ENCODE data around the gene PPP5C.
"Not testable (repeated sequence)": the region's sequence is repeated elsewhere in the genome, so short reads cannot be mapped to it uniquely, and the experiment has no call there.

PPP5C gene

GRCh38 chr19:46411088-46411924, 64.4 kb downstream of the PPP5C start:
- Histone ChIP-seq H3K36me3 (ENCODE audit: insufficient read depth, low read length) (0 out of 2 replicates have a peak, but pooled peaks cover 2% of the 10 kb centered on the region), H3K9ac (ENCODE audit: low read depth, low read length) (peak overlapping the region; percentile 67; the same call in 1 of the 2 replicates), H3K9me3 (ENCODE audit: control insufficient read depth, insufficient read depth, low read length) (no peaks in the 10 kb centered on the region), H3K4me1 (ENCODE audit: insufficient read depth, low read length) (peaks cover 17% of the 10 kb centered on the region)

- H3K9me3 ChIP-seq (ENCODE audit: control insufficient read depth, insufficient read depth, low read length), result no peaks in the 10 kb centered on the region
- H3K9ac ChIP-seq (ENCODE audit: low read depth, low read length), result peak overlapping the region; percentile 67
- 0 out of 2 replicates have a peak, but pooled peaks cover 2% of the 10 kb centered on the region for H3K36me3 ChIP-seq (ENCODE audit: insufficient read depth, low read length)
- H3K4me1 ChIP-seq (ENCODE audit: insufficient read depth, low read length), result peaks cover 13% of the 10 kb centered on the region
Measured at GRCh38 chr19:46411925-46412649, 65.2 kb downstream of the PPP5C start.

GRCh38 chr19:46412650-46413261, 65.9 kb downstream of the PPP5C start:
- Histone ChIP-seq H3K4me1 (ENCODE audit: insufficient read depth, low read length) (peaks cover 6% of the 10 kb centered on the region), H3K36me3 (ENCODE audit: insufficient read depth, low read length) (0 out of 2 replicates have a peak, but pooled peaks cover 2% of the 10 kb centered on the region), H3K9me3 (ENCODE audit: control insufficient read depth, insufficient read depth, low read length) (no peaks in the 10 kb centered on the region), H3K9ac (ENCODE audit: low read depth, low read length) (peak overlapping the region; percentile 67)

GRCh38 chr19:46413262-46414031, 66.6 kb downstream of the PPP5C start, which contains the start of gene CCDC8:
Gene CCDC8 (minus strand): TSS chr19:46413564. CDS start chr19:46412810, 754 bp downstream.
- H3K36me3 ChIP-seq (ENCODE audit: insufficient read depth, low read length), result 0 out of 2 replicates have a peak, but pooled peaks cover 2% of the 10 kb centered on the region
- H3K4me1 ChIP-seq (ENCODE audit: insufficient read depth, low read length), result peaks cover 3% of the 10 kb centered on the region; the same call in 1 of the 2 replicates
- no peaks in the 10 kb centered on the region for H3K9me3 ChIP-seq (ENCODE audit: control insufficient read depth, insufficient read depth, low read length)
- peak within 1 kb of the TSS; percentile 67 for H3K9ac ChIP-seq (ENCODE audit: low read depth, low read length)

- H3K9ac ChIP-seq (ENCODE audit: low read depth, low read length); H3K9me3 ChIP-seq (ENCODE audit: control insufficient read depth, insufficient read depth, low read length); H3K4me1 ChIP-seq (ENCODE audit: insufficient read depth, low read length); H3K36me3 ChIP-seq (ENCODE audit: insufficient read depth, low read length): not testable (repeated sequence)
Measured at GRCh38 chr19:46414899-46415298, 68.0 kb downstream of the PPP5C start.

- not testable (repeated sequence) for H3K36me3 ChIP-seq (ENCODE audit: insufficient read depth, low read length); H3K4me1 ChIP-seq (ENCODE audit: insufficient read depth, low read length); H3K9me3 ChIP-seq (ENCODE audit: control insufficient read depth, insufficient read depth, low read length)
- peak overlapping the region; percentile 60 for H3K9ac ChIP-seq (ENCODE audit: low read depth, low read length)
Measured at GRCh38 chr19:46415804-46416709, 69.2 kb downstream of the PPP5C start.

GRCh38 chr19:46420056-46420455, 73.2 kb downstream of the PPP5C start:
- no peak overlapping the region for H3K9ac ChIP-seq (ENCODE audit: low read depth, low read length)
- H3K36me3 ChIP-seq (ENCODE audit: insufficient read depth, low read length), result no peaks in the 10 kb centered on the region
- no peaks in the 10 kb centered on the region for H3K4me1 ChIP-seq (ENCODE audit: insufficient read depth, low read length)
- H3K9me3 ChIP-seq (ENCODE audit: control insufficient read depth, insufficient read depth, low read length), result no peaks in the 10 kb centered on the region

GRCh38 chr19:46422344-46422743, 75.5 kb downstream of the PPP5C start:
- H3K9me3 ChIP-seq (ENCODE audit: control insufficient read depth, insufficient read depth, low read length), result no peaks in the 10 kb centered on the region
- no peaks in the 10 kb centered on the region for H3K36me3 ChIP-seq (ENCODE audit: insufficient read depth, low read length)
- H3K4me1 ChIP-seq (ENCODE audit: insufficient read depth, low read length), result no peaks in the 10 kb centered on the region
- no peak overlapping the region for H3K9ac ChIP-seq (ENCODE audit: low read depth, low read length)

GRCh38 chr19:46423188-46423587, 76.3 kb downstream of the PPP5C start:
- no peak overlapping the region for H3K9ac ChIP-seq (ENCODE audit: low read depth, low read length)
- no peaks in the 10 kb centered on the region for H3K9me3 ChIP-seq (ENCODE audit: control insufficient read depth, insufficient read depth, low read length)
- no peaks in the 10 kb centered on the region for H3K36me3 ChIP-seq (ENCODE audit: insufficient read depth, low read length)
- no peaks in the 10 kb centered on the region for H3K4me1 ChIP-seq (ENCODE audit: insufficient read depth, low read length)

- H3K36me3 ChIP-seq (ENCODE audit: insufficient read depth, low read length), result no peaks in the 10 kb centered on the region
- H3K9me3 ChIP-seq (ENCODE audit: control insufficient read depth, insufficient read depth, low read length), result no peaks in the 10 kb centered on the region
- H3K9ac ChIP-seq (ENCODE audit: low read depth, low read length), result peak overlapping the region; percentile 49
- H3K4me1 ChIP-seq (ENCODE audit: insufficient read depth, low read length), result no peaks in the 10 kb centered on the region
Measured at GRCh38 chr19:46426035-46426505, 79.2 kb downstream of the PPP5C start.

- H3K9ac ChIP-seq (ENCODE audit: low read depth, low read length), result peak overlapping the region; percentile 49; the same call in 1 of the 2 replicates
- H3K36me3 ChIP-seq (ENCODE audit: insufficient read depth, low read length), result no peaks in the 10 kb centered on the region
- H3K9me3 ChIP-seq (ENCODE audit: control insufficient read depth, insufficient read depth, low read length), result no peaks in the 10 kb centered on the region
- no peaks in the 10 kb centered on the region for H3K4me1 ChIP-seq (ENCODE audit: insufficient read depth, low read length)
Measured at GRCh38 chr19:46426506-46427162, 79.7 kb downstream of the PPP5C start.

- Histone ChIP-seq H3K9ac (ENCODE audit: low read depth, low read length) (no peak overlapping the region), H3K9me3 (ENCODE audit: control insufficient read depth, insufficient read depth, low read length) (no peaks in the 10 kb centered on the region), H3K4me1 (ENCODE audit: insufficient read depth, low read length) (no peaks in the 10 kb centered on the region), H3K36me3 (ENCODE audit: insufficient read depth, low read length) (no peaks in the 10 kb centered on the region)
Measured at GRCh38 chr19:46427518-46428045, 80.7 kb downstream of the PPP5C start.
